Measurements from ENCODE around the gene KRTAP10-6.
"Not testable (repeated sequence)": the region's sequence is repeated elsewhere in the genome, so short reads cannot be mapped to it uniquely, and the experiment has no call there.

Gene KRTAP10-6

DNA sequence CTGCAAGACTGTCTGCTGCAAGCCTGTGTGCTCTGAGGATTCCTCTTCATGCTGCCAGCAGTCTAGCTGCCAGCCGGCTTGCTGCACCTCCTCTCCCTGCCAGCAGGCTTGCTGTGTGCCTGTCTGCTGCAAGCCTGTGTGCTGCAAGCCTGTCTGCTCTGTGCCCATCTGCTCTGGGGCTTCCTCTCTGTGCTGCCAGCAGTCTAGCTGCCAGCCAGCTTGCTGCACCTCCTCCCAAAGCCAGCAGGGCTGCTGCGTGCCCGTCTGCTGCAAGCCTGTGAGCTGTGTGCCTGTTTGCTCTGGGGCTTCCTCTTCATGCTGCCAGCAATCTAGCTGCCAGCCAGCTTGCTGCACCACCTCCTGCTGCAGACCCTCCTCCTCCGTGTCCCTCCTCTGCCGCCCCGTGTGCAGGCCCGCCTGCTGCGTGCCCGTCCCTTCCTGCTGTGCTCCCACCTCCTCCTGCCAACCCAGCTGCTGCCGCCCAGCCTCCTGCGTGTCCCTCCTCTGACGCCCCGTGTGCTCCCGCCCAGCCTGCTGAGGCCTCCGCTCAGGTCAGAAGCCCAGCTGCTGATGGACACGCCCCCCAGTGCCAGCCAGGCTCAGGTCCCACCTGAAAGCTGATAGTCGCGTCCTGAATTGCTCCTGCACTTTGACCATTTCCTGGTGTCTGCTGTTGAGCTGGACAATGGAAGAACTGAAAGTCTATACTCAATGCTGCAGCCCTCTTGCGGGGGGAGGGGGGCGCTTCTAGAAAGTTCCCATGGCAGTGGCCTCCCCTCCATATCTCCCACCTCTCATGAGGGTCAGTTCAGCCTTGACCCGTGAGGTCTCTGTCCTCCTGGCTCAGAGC, 17.6 kb downstream of the KRTAP10-6 start:
- TF ChIP-seq, protein P1, sequence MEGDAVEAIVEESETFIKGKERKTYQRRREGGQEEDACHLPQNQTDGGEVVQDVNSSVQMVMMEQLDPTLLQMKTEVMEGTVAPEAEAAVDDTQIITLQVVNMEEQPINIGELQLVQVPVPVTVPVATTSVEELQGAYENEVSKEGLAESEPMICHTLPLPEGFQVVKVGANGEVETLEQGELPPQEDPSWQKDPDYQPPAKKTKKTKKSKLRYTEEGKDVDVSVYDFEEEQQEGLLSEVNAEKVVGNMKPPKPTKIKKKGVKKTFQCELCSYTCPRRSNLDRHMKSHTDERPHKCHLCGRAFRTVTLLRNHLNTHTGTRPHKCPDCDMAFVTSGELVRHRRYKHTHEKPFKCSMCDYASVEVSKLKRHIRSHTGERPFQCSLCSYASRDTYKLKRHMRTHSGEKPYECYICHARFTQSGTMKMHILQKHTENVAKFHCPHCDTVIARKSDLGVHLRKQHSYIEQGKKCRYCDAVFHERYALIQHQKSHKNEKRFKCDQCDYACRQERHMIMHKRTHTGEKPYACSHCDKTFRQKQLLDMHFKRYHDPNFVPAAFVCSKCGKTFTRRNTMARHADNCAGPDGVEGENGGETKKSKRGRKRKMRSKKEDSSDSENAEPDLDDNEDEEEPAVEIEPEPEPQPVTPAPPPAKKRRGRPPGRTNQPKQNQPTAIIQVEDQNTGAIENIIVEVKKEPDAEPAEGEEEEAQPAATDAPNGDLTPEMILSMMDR (IDR thresholded peaks at IDR 0.05): no peak
- no peaks in the 10 kb centered on the region for H3K9me3 ChIP-seq

DNA sequence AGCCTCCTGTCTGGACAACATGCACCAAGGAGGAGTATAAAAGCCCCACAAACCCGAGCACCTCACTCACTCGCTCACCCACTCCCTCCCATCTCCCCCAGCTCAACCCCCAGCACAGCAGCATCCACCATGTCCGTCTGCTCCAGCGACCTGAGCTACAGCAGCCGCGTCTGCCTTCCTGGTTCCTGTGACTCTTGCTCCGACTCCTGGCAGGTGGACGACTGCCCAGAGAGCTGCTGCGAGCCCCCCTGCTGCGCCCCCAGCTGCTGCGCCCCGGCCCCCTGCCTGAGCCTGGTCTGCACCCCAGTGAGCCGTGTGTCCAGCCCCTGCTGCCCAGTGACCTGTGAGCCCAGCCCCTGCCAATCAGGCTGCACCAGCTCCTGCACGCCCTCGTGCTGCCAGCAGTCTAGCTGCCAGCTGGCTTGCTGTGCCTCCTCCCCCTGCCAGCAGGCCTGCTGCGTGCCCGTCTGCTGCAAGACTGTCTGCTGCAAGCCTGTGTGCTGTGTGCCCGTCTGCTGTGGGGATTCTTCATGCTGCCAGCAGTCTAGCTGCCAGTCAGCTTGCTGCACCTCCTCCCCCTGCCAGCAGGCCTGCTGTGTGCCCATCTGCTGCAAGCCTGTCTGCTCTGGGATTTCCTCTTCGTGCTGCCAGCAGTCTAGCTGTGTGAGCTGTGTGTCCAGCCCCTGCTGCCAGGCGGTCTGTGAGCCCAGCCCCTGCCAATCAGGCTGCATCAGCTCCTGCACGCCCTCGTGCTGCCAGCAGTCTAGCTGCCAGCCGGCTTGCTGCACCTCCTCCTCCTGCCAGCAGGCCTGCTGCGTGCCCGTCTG, 18.5 kb downstream of the KRTAP10-6 start, which contains the start of gene KRTAP10-4:
Gene KRTAP10-4, plus strand, starts transcription at position 100 of the 827 bp plus-strand sequence. Its CDS starts 30 bp downstream, at position 130.
- H3K4me1 ChIP-seq (ENCODE audit: control insufficient read depth in 1 of 2, insufficient read depth in 1 of 2, low read depth in 1 of 2, low read length in 1 of 2); H3K27ac ChIP-seq; H3K9me3 ChIP-seq; H3K4me3 ChIP-seq (ENCODE audit: low read depth in 1 of 2, low read length in 1 of 2); H3K36me3 ChIP-seq: not testable (repeated sequence)
- peaks cover 17% of the 10 kb centered on the region for H3K27me3 ChIP-seq

More for the DNA sequence above, 17.6 kb downstream of the KRTAP10-6 start:
- H3K4me3 ChIP-seq (ENCODE audit: low read depth in 1 of 2, low read length in 1 of 2): no peak overlapping the region
- peaks cover 17% of the 10 kb centered on the region for H3K27me3 ChIP-seq
- no peaks in the 10 kb centered on the region for H3K36me3 ChIP-seq
- H3K27ac ChIP-seq: no peak overlapping the region
- no peaks in the 10 kb centered on the region for H3K4me1 ChIP-seq (ENCODE audit: control insufficient read depth in 1 of 2, insufficient read depth in 1 of 2, low read depth in 1 of 2, low read length in 1 of 2)

DNA sequence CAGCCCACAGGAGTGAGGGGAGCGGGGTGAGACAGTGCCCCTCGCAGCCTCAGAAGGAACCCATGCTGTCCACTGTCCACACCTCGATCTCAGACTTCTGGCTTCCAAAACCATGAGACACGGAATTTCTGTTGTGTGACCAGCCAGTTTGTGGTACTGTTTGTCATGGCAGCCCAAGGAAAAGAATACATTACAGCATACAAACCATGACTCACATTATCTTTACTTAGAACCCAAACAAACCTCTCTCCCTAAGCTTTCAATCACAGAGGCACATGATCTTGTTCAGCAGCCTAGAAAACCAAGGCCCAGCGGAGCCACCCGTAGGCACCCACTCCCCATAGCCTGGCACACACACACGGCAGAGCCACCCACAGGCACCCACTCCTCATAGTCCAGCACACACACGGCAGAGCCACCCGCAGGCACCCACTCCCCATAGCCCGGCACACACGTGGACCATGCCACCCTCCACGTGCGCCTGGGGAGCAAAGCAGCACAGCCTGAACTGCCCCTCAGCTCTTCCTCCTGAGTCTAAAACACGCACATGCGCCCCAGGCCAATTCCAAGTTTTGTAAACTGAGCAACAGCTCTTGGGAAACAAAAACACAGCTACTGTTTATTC, 19.2 kb downstream of the KRTAP10-6 start:
- Histone ChIP-seq H3K4me3 (ENCODE audit: low read depth in 1 of 2, low read length in 1 of 2) (no peak overlapping the region), H3K27me3 (peaks cover 22% of the 10 kb centered on the region), H3K4me1 (ENCODE audit: control insufficient read depth in 1 of 2, insufficient read depth in 1 of 2, low read depth in 1 of 2, low read length in 1 of 2) (no peaks in the 10 kb centered on the region), H3K36me3 (no peaks in the 10 kb centered on the region), H3K27ac (no peak overlapping the region), H3K9me3 (no peaks in the 10 kb centered on the region)
- TF ChIP-seq, protein P1 (IDR thresholded peaks at IDR 0.05): no peak

DNA sequence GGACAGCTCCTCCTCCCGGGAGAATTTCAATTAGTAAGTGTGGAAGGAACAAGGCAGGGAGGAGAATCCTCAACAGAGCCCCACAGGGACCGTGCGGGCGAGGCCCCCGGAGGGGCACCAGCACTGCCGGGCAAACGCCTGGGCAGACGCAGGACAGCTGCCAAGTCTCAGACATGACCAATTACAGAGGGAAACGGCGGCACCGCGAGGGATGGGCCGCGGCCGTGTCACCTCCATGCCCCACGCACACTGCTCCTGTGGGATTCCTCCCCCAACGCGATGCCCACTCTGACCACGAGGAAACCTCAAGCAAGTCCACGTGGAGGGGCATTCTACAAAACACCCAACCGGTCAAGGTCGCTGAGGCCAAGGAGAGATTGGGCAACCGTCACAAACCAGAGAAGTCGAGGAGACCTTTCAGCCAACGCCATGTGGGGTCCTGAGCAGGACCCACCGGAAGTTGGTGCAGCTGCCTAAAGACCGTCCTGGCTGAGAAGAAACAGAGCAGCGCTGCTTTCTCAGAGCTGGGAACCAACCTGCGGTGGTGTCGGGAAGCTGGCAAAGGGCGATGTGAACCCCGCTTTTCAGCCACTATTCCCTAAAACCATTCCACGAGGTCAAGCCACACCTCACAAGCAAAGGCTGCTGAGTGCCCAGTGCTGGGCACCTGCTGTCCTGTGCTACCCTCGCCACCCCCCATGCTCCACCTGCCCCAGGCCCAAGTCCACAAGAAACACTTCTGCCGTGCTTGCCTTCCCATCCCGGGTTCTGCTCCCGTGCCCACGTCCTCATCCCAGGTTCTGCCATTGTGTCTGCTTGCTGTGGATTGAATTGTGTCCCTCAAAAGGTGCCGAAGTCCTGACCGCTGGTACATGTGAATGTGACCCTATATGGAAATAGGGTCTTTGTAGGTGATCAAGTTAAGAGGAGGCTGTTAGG, 20.2 kb downstream of the KRTAP10-6 start:
- Histone ChIP-seq H3K4me3 (ENCODE audit: low read depth in 1 of 2, low read length in 1 of 2) (no peak overlapping the region), H3K27me3 (peaks cover 22% of the 10 kb centered on the region), H3K36me3 (no peaks in the 10 kb centered on the region), H3K9me3 (no peaks in the 10 kb centered on the region), H3K4me1 (ENCODE audit: control insufficient read depth in 1 of 2, insufficient read depth in 1 of 2, low read depth in 1 of 2, low read length in 1 of 2) (no peaks in the 10 kb centered on the region), H3K27ac (no peak overlapping the region)
- TF ChIP-seq, protein P1 (IDR thresholded peaks at IDR 0.05): no peak

DNA sequence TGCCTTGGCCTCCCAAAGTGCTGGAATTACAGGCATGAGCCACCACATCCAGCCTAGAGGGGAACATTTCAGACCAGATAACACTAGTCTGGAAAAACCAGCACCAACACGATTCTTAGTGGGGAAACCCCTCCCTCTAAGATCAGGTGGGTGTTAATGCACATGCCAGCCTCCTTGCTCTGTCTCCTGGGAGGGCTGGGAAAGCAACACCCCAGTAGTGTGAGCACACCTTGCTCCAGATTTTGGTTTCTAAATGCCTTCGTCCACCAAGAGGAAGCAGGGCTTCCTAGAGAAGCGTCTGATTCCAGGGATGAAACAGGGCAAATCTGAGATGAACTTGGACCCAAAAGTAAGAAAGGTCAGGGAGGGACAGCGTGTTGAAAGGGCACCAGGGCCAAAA, 21.0 kb downstream of the KRTAP10-6 start:
- H3K27me3 ChIP-seq: peaks cover 22% of the 10 kb centered on the region
- TF ChIP-seq, protein P1 (IDR thresholded peaks at IDR 0.05): no peak
- H3K36me3 ChIP-seq: no peaks in the 10 kb centered on the region
- peaks cover 0 to 3% of the 10 kb centered on the region in 2 experiments for H3K4me1 ChIP-seq (ENCODE audit: control insufficient read depth in 1 of 2, insufficient read depth in 1 of 2, low read depth in 1 of 2, low read length in 1 of 2)
- no peak overlapping the region for H3K4me3 ChIP-seq (ENCODE audit: low read depth in 1 of 2, low read length in 1 of 2)
- H3K9me3 ChIP-seq: no peaks in the 10 kb centered on the region
- H3K27ac ChIP-seq: no peak overlapping the region

Measured in neutrophil (primary cell).